Activated CD4-positive, alpha-beta T cell treated with anti-CD3 and anti-CD28 coated beads, Interleukin-2, amount 50 U/mL, for 48 hours (primary cell): ENCODE data around the gene NTN3.
"Not testable (repeated sequence)": the region's sequence is repeated elsewhere in the genome, so short reads cannot be mapped to it uniquely, and the experiment has no call there.

Source experiments
- DNase-seq, 2 experiments: peaks; one replicate each; pipeline ENCODE4 v3.0.0-alpha.2; 2020

Gene NTN3

DNA sequence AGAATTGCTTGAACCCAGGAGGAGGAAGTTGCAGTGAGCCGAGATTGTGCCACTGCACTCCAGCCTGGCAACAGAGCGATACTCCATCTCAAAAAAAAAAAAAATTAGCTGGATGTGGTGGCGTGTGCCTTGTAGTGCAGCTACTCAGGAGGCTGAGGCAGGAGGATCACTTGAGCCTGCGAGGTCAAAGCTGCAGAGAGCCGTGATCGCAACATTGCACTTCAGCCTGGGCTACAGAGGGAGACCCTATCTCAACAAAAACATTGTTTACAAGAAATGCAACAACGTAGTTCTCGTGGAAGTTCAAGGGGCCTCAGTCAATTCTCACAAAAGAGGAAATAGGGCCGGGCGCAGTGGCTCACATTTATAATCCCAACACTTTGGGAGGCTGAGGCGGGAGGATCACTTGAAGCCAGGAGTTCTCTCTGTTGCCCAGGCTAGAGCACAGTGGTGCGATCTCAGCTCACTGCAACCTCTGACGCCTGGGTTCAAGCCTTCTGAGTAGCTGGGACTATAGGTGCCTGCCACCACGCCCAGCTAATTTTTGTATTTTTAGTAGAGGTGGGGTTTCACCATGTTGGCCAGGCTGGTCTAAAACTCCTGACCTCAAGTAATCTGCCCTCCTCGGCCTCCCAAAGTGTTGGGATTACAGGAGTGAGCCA lies 29.8 kb upstream of the NTN3 start:
- DNase-seq: not testable (repeated sequence)

- DNase-seq: no peak
These were observed 27.5 kb upstream of the NTN3 start for GRCh38 chr16:2443555-2443954.

GRCh38 chr16:2447920-2448583 lies 23.0 kb upstream of the NTN3 start:
- DNase-seq: no peak

- no peak for DNase-seq
These were observed 22.0 kb upstream of the NTN3 start for GRCh38 chr16:2449118-2449517.

- no peak for DNase-seq
These were observed 20.6 kb upstream of the NTN3 start for GRCh38 chr16:2450535-2450934.

GRCh38 chr16:2450975-2451381 lies 20.1 kb upstream of the NTN3 start:
- no peak for DNase-seq

GRCh38 chr16:2451851-2452320 lies 19.2 kb upstream of the NTN3 start:
- DNase-seq: no peak

DNA sequence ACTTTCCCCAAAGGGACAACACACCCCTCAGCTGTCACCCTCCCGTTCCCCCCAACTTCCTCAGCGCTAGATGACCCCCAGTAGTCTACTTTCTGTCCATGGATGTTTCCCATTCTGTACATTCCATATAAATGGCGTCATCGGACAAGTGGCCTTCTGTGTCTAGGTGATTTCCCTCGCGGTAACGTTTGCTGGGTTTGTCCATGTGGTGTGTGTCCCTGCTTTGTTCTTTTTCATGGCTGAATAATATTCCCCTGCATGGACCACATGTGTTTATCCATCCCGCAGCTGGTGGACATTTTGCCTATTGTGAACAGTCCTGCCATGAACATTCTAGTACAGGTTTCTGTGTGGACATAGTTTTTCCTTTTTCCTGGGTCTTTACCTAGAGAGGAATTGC lies 18.4 kb upstream of the NTN3 start:
- DNase-seq: no peak

DNA sequence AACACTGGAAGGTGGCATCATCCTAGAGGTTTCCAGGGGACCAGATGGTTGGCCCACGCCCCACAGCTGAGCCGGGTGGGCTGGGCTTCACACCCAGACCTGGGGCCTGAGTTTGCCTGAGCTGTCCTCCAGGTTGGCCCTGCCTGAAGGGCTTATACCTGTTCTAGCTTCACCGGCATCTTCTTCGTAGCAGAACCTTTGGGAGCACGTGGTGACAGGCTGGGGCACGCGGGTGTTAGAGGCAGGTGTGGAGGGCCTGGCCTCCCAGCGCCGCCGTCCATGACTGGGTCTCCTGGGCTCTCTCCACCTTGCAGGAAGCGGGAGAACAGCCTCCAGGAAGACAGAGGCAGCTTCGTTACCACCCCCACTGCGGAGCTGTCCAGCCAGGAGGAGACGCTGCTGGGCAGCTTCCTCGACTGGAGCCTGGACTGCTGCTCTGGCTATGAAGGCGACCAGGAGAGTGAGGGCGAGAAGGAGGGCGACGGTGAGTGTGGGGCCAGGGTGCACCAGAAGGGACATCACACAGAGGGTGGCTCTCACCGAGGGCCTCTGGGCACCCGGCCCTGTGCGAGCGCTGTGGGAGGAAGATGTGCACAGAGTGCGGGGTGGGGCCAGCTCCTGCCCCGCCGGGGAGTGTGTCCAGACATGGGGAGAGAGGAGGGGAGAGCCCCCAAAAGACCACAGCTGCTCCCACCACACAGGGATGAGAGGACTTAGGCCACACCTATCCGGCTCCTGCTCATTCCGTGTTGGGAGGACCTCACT lies 15.8 kb upstream of the NTN3 start:
- DNase-seq: no peak

GRCh38 chr16:2456551-2457153 lies 14.4 kb upstream of the NTN3 start:
- DNase-seq: no peak

DNA sequence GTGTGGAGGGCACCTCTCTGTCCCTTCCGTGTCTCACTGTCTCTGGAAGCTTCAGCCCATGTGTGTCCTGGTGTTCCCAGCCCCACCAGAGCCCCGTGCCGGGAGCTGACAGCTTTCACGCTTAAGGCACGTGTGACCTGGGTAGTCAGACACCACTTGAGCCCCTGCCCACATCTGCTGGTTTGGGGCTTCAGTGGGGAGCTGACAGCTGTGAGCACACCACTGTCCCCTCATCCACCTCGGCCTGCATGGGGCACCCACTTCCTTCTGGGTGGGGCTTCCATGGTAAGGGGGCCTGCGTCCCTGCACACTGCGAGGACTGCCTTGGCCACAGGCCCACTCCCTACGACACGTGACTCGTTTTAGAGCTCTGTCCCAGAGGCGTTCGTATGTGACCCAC lies 13.8 kb upstream of the NTN3 start:
- DNase-seq: no peak

DNA sequence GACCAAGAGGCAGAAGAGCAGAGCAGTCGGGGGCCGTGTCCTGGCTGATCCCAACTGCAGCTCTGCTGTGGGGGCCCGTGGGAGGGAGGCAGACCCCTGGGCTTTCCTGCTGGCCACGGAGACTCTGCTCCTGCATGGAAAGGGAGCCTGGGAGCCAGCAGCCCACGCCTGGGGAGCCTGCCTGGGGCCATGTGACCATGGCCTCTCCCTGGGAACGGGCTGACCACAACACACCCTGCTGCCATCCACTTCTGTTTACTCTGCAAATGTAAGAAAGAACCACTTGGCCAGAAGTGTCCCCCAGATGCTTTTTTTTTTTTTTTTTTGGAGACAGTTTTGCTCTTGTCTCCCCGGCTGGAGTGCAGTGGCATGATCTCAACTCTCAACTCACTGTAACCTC lies 13.2 kb upstream of the NTN3 start:
- no peak for DNase-seq

DNA sequence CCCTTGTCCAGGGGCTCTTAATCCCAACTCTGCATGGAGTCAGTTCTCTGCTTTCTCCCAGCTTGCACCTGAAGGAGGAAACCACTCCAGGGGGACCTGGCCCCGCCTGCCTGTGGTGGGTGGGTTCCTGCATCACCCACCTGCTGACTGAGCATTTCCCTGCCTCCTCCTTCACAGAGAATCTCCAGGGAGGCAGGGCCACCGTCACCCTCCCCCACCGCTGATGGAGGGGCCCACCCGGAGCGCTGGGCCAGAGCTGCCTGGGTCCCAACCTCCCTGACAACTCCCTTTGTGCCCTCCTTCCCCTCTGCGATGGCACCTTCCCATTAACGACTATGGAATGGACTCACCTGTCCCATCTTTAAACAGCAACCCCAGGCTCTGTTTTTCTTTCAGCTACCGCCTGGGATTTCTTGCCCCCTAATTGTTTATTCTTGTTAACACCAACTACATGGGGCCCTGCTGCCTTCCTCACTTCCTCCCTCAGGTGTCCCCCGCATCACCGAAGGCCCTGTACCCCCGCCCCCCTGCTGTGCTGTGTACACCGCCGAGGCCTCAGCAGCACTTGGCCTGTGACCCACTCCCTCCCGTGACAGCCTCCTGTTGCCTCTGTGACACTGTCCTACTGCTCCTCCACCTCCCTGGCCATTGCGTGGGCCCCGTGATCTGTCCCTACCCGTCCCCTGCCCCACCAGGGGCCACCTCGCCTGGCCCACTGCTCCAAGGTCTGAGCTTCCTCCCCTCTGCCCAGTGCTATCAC lies 12.0 kb upstream of the NTN3 start:
- DNase-seq: no peak

- peak; percentile 98 to 99 for DNase-seq
These were observed 11.3 kb upstream of the NTN3 start, which contains the start of gene TEDC2 for GRCh38 chr16:2459647-2460390. TEDC2 (plus strand) TSS chr16:2460109; CDS start chr16:2460145, 36 bp downstream.

DNA sequence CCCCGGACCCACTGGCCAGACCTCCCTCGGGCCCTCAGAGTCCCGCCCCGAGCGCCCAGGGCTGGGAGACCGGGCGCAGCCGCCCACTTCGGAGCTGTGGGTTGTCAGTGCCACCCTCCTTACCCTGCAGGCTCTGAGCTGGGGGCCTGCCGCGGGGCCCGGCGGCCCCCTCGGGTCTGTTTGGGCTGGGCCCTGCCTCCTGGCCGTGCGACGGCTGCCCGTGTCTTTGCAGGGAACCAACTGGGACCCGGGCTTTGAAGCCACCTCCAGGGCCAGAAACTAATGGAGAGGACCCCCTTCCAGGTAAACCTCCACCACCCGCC lies 10.7 kb upstream of the NTN3 start:
- no peak for DNase-seq

DNA sequence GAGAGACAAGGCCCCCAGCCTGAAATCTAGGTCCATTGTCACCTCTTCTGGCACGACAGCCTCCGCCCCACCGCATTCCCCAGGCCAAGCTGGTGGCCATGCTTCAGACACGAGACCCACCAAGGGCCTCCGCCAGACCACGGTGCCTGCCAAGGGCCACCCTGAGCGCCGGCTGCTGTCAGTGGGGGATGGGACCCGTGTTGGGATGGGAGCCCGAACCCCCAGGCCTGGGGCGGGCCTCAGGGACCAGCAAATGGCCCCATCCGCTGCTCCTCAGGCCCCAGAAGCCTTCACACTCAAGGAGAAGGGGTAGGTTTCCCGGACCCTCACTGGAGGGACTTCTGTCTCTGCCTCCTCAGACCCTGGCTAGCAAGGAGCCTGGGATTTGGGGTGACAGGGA lies 10.2 kb upstream of the NTN3 start:
- DNase-seq: no peak

GRCh38 chr16:2462031-2462866 lies 8.8 kb upstream of the NTN3 start:
- DNase-seq: no peak

DNA sequence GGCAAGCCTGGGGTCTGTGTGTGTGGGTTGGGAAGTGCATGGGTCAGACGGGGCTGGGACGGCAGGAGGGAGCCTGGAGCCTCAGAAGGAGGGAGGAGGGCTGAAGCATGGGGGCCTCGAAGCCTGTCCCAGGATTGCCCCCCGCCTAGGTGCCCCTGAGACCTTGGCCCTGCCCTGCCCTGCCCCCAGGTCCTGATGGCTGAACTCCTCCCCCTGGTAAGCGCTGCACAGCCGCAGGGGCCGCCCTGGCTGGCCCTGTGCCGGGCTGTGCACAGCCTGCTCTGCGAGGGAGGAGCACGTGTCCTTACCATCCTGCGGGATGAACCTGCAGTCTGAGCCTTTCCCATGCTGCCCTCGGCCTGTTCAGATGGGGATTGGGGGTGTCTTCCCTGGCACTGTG lies 6.8 kb upstream of the NTN3 start:
- DNase-seq: no peak

DNA sequence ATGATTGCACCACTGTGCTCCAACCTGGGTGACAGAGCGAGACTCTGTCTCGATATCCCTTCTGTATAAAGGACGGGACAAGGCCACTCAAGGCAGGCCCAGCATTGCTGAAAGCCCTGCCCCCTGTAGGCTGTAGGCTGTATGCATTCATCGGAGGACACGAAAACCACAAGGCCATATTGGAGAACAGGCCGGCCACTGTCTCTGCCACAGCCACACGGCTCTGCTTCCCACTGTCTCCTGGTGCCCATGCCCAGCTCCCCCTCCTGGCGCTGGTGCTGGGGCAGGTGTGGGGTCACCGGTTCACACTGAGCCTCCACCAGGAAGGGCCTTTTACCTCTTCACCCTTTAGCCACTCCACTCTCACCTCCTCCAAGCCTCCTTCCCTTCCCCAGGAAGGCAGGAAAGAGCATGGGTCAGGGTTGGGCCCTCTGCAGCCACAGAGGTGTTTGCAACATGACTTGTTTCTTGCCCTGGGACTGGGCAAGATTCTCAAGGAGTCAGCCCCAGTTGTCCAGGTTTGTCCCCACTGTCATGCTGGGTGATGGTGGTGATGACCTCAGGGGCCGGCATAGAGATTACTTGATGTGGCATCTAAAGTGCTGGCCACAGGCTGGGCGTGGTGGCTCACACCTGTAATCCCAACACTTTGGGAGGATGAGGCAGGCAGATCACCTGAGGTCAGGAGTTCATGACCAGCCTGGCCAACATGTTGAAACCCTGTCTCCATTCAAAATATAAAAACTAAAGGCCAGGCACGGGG lies 5.3 kb upstream of the NTN3 start:
- DNase-seq: no peak
